IMR-90 (cell line): ENCODE data around the gene CBR4.

Experiments
- MAZ ChIP-seq: IDR thresholded peaks from 2 replicates; pipeline ENCODE4 v1.6.1; 2012; ENCODE audit warnings: low read depth, mild to moderate bottlenecking, low read length, improper control_type of control experiment, moderate library complexity, borderline replicate concordance
- POLR2A ChIP-seq: IDR thresholded peaks from 2 replicates; pipeline ENCODE4 v1.6.1; 2012; ENCODE audit warnings: mild to moderate bottlenecking, low read depth, low read length
- TF ChIP-seq, protein P1 (sequence below): conservative IDR thresholded peaks from 2 replicates; pipeline ENCODE4 v1.5.1; 2012; ENCODE audit warnings: mild to moderate bottlenecking, low read depth, low read length, improper control_type of control experiment

DNA sequence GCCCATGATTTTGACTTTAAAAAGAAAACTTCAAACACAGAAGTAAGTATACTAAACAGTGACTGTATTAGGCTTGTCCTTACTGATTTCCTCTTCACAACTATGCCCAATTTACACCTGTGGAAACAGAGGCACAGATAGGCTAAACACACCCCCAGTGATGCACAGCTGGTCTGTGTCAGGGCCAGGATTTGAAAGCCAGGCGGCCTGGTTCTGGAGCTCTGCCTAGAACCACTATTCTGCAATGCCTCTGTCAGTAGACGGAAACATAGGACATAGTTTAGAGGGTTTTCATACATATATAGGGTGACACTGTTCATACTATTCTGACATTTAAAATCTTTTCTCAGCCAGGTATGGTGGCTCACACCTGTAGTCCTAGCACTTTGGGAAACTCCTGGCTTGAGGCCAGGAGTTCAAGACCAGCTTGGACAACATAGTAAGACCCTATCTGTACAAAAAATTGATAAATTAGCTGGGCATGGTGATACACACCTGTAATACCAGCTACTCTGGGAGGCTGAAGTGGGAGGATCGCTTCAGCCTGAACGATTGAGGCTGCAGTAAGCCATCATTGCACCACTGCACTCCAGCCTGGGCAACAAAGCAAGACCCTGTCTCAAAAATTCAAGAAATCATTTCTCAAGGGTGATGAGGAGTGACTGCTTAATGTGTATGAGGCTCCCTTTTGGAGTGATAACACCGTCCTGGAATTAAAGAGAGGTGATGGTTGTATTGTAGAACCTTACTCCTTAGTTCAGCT is 23.0 kb upstream of the CBR4 start:
- TF ChIP-seq, protein P1, sequence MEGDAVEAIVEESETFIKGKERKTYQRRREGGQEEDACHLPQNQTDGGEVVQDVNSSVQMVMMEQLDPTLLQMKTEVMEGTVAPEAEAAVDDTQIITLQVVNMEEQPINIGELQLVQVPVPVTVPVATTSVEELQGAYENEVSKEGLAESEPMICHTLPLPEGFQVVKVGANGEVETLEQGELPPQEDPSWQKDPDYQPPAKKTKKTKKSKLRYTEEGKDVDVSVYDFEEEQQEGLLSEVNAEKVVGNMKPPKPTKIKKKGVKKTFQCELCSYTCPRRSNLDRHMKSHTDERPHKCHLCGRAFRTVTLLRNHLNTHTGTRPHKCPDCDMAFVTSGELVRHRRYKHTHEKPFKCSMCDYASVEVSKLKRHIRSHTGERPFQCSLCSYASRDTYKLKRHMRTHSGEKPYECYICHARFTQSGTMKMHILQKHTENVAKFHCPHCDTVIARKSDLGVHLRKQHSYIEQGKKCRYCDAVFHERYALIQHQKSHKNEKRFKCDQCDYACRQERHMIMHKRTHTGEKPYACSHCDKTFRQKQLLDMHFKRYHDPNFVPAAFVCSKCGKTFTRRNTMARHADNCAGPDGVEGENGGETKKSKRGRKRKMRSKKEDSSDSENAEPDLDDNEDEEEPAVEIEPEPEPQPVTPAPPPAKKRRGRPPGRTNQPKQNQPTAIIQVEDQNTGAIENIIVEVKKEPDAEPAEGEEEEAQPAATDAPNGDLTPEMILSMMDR = no peak
- TF ChIP-seq POLR2A (no peak), MAZ (no peak)
